Endothelial cell of hepatic sinusoid (primary cell): ENCODE measurements around the gene KMT2A.
"Not testable (repeated sequence)": the region's sequence is repeated elsewhere in the genome, so short reads cannot be mapped to it uniquely, and the experiment has no call there.

Experiments
- in situ Hi-C: cut with HindIII; loops from 2 replicates; pipeline ENCODE4 v1.10.0; 2017; ENCODE audit warnings: low sequenced_read_pairs

The KMT2A gene

GRCh38 chr11:118481238-118481637 is 44.9 kb downstream of the KMT2A start:
- in situ Hi-C loops: not testable (repeated sequence)

GRCh38 chr11:118484405-118484804 is 48.1 kb downstream of the KMT2A start:
- in situ Hi-C loops: no loop called here

GRCh38 chr11:118485273-118485672 is 49.0 kb downstream of the KMT2A start:
- in situ Hi-C loops: no loop called here

GRCh38 chr11:118488480-118489109 is 52.3 kb downstream of the KMT2A start:
- in situ Hi-C loops: no loop called here

- in situ Hi-C loops: loop anchor here (5.0 kb wide), 1 partner anchor 109 kb away; no protein-coding TSS in a partner anchor
These were observed 54.7 kb downstream of the KMT2A start for GRCh38 chr11:118491041-118491440.

- in situ Hi-C loops: no loop called here
These were observed 61.5 kb downstream of the KMT2A start for GRCh38 chr11:118497831-118498230.

GRCh38 chr11:118503216-118503615 is 66.9 kb downstream of the KMT2A start:
- in situ Hi-C loops: no loop called here

- in situ Hi-C loops: no loop called here
These were observed 75.3 kb downstream of the KMT2A start for GRCh38 chr11:118511601-118512000.

GRCh38 chr11:118514103-118514502 is 77.8 kb downstream of the KMT2A start:
- in situ Hi-C loops: no loop called here

- in situ Hi-C loops: no loop called here
These were observed 83.3 kb downstream of the KMT2A start for GRCh38 chr11:118519549-118519948.

GRCh38 chr11:118521892-118522311 is 85.6 kb downstream of the KMT2A start:
- in situ Hi-C loops: no loop called here

- in situ Hi-C loops: no loop called here
These were observed 86.3 kb downstream of the KMT2A start for GRCh38 chr11:118522571-118523072.

GRCh38 chr11:118524356-118524755 is 88.1 kb downstream of the KMT2A start:
- in situ Hi-C loops: no loop called here

- in situ Hi-C loops: loop anchor here (5.0 kb wide), 2 partner anchors 83 to 97 kb away; no protein-coding TSS in a partner anchor
These were observed 88.6 kb downstream of the KMT2A start for GRCh38 chr11:118524757-118525470.

GRCh38 chr11:118526688-118527087 is 90.4 kb downstream of the KMT2A start:
- in situ Hi-C loops: loop anchor here (5.0 kb wide), 2 partner anchors 84 to 96 kb away; no protein-coding TSS in a partner anchor

GRCh38 chr11:118527109-118527508 is 90.8 kb downstream of the KMT2A start, which contains the start of gene TTC36:
Gene TTC36 (plus strand): TSS chr11:118527474. CDS start chr11:118527495, 21 bp downstream.
- in situ Hi-C loops: loop anchor here (5.0 kb wide), 2 partner anchors 85 to 95 kb away; no protein-coding TSS in a partner anchor

- in situ Hi-C loops: loop anchor here (5.0 kb wide), 2 partner anchors 86 to 94 kb away; no protein-coding TSS in a partner anchor
These were observed 92.2 kb downstream of the KMT2A start for GRCh38 chr11:118528511-118528910.

GRCh38 chr11:118529584-118530175 is 93.4 kb downstream of the KMT2A start:
- in situ Hi-C loops: loop anchor here (5.0 kb wide), 2 partner anchors 87 to 93 kb away; no protein-coding TSS in a partner anchor

- in situ Hi-C loops: no loop called here
These were observed 93.9 kb downstream of the KMT2A start for GRCh38 chr11:118530180-118530682.

GRCh38 chr11:118530683-118531596 is 94.6 kb downstream of the KMT2A start, which contains the start of gene TMEM25:
Gene TMEM25 (plus strand): TSS chr11:118531192. CDS start chr11:118531802, 610 bp downstream.
- in situ Hi-C loops: no loop called here
